ENCODE results near the gene EXTL2.

DNA sequence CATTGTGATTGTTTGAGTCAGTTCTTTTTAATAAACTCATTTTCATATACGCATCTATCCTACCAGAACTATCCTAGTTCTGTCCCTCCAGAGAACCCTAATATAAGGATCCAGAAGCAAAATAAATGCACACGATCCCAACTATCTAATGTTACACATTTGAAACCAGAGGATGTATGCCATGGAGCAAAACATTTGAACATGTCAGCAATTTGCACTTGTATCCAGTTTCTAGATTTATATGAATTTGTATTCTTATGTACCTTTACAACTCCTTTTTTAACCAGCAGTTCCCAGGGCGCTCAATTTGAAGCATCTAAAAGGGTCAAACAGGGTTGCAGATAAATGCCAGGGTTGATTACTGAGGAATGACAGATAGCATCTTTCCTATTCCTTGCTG lies 2.1 kb downstream of the EXTL2 start:
- TF ChIP-seq, protein P1, sequence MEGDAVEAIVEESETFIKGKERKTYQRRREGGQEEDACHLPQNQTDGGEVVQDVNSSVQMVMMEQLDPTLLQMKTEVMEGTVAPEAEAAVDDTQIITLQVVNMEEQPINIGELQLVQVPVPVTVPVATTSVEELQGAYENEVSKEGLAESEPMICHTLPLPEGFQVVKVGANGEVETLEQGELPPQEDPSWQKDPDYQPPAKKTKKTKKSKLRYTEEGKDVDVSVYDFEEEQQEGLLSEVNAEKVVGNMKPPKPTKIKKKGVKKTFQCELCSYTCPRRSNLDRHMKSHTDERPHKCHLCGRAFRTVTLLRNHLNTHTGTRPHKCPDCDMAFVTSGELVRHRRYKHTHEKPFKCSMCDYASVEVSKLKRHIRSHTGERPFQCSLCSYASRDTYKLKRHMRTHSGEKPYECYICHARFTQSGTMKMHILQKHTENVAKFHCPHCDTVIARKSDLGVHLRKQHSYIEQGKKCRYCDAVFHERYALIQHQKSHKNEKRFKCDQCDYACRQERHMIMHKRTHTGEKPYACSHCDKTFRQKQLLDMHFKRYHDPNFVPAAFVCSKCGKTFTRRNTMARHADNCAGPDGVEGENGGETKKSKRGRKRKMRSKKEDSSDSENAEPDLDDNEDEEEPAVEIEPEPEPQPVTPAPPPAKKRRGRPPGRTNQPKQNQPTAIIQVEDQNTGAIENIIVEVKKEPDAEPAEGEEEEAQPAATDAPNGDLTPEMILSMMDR (conservative IDR thresholded peaks at IDR 0.05; ENCODE audit: low read depth in 2 of 2), result no peak
- no peak for TF ChIP-seq POLR2AphosphoS5 (IDR thresholded peaks at IDR 0.05; ENCODE audit: low read depth)
- no peak for TF ChIP-seq EZH2phosphoT487 (IDR thresholded peaks at IDR 0.05; ENCODE audit: unreplicated experiment)
- TF ChIP-seq, protein P2, sequence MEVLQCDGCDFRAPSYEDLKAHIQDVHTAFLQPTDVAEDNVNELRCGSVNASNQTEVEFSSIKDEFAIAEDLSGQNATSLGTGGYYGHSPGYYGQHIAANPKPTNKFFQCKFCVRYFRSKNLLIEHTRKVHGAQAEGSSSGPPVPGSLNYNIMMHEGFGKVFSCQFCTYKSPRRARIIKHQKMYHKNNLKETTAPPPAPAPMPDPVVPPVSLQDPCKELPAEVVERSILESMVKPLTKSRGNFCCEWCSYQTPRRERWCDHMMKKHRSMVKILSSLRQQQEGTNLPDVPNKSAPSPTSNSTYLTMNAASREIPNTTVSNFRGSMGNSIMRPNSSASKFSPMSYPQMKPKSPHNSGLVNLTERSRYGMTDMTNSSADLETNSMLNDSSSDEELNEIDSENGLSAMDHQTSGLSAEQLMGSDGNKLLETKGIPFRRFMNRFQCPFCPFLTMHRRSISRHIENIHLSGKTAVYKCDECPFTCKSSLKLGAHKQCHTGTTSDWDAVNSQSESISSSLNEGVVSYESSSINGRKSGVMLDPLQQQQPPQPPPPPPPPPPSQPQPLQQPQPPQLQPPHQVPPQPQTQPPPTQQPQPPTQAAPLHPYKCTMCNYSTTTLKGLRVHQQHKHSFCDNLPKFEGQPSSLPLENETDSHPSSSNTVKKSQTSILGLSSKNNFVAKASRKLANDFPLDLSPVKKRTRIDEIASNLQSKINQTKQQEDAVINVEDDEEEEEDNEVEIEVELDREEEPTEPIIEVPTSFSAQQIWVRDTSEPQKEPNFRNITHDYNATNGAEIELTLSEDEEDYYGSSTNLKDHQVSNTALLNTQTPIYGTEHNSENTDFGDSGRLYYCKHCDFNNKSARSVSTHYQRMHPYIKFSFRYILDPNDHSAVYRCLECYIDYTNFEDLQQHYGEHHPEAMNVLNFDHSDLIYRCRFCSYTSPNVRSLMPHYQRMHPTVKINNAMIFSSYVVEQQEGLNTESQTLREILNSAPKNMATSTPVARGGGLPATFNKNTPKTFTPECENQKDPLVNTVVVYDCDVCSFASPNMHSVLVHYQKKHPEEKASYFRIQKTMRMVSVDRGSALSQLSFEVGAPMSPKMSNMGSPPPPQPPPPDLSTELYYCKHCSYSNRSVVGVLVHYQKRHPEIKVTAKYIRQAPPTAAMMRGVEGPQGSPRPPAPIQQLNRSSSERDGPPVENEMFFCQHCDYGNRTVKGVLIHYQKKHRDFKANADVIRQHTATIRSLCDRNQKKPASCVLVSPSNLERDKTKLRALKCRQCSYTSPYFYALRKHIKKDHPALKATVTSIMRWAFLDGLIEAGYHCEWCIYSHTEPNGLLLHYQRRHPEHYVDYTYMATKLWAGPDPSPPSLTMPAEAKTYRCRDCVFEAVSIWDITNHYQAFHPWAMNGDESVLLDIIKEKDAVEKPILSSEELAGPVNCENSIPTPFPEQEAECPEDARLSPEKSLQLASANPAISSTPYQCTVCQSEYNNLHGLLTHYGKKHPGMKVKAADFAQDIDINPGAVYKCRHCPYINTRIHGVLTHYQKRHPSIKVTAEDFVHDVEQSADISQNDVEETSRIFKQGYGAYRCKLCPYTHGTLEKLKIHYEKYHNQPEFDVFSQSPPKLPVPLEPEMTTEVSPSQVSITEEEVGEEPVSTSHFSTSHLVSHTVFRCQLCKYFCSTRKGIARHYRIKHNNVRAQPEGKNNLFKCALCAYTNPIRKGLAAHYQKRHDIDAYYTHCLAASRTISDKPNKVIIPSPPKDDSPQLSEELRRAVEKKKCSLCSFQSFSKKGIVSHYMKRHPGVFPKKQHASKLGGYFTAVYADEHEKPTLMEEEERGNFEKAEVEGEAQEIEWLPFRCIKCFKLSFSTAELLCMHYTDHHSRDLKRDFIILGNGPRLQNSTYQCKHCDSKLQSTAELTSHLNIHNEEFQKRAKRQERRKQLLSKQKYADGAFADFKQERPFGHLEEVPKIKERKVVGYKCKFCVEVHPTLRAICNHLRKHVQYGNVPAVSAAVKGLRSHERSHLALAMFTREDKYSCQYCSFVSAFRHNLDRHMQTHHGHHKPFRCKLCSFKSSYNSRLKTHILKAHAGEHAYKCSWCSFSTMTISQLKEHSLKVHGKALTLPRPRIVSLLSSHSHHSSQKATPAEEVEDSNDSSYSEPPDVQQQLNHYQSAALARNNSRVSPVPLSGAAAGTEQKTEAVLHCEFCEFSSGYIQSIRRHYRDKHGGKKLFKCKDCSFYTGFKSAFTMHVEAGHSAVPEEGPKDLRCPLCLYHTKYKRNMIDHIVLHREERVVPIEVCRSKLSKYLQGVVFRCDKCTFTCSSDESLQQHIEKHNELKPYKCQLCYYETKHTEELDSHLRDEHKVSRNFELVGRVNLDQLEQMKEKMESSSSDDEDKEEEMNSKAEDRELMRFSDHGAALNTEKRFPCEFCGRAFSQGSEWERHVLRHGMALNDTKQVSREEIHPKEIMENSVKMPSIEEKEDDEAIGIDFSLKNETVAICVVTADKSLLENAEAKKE (CRISPR knock-in tag; IDR thresholded peaks at IDR 0.05), result no peak
- TF ChIP-seq EZH2 (IDR thresholded peaks at IDR 0.05; ENCODE audit: low read depth, unreplicated experiment), result no peak
- TF ChIP-seq, protein P3, sequence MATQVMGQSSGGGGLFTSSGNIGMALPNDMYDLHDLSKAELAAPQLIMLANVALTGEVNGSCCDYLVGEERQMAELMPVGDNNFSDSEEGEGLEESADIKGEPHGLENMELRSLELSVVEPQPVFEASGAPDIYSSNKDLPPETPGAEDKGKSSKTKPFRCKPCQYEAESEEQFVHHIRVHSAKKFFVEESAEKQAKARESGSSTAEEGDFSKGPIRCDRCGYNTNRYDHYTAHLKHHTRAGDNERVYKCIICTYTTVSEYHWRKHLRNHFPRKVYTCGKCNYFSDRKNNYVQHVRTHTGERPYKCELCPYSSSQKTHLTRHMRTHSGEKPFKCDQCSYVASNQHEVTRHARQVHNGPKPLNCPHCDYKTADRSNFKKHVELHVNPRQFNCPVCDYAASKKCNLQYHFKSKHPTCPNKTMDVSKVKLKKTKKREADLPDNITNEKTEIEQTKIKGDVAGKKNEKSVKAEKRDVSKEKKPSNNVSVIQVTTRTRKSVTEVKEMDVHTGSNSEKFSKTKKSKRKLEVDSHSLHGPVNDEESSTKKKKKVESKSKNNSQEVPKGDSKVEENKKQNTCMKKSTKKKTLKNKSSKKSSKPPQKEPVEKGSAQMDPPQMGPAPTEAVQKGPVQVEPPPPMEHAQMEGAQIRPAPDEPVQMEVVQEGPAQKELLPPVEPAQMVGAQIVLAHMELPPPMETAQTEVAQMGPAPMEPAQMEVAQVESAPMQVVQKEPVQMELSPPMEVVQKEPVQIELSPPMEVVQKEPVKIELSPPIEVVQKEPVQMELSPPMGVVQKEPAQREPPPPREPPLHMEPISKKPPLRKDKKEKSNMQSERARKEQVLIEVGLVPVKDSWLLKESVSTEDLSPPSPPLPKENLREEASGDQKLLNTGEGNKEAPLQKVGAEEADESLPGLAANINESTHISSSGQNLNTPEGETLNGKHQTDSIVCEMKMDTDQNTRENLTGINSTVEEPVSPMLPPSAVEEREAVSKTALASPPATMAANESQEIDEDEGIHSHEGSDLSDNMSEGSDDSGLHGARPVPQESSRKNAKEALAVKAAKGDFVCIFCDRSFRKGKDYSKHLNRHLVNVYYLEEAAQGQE (IDR thresholded peaks at IDR 0.05; ENCODE audit: unreplicated experiment), result no peak
- no peak for TF ChIP-seq JUNB (IDR thresholded peaks at IDR 0.05; ENCODE audit: unreplicated experiment)
- no peak for TF ChIP-seq CREB1 (CRISPR knock-in tag; IDR thresholded peaks at IDR 0.05; ENCODE audit: low read depth)
